Colonic mucosa (tissue), 4 donors: ENCODE measurements around the gene PLEKHB1. TPM values are rescaled to one million over a fixed set of nuclear protein-coding genes. Genes with fewer than 3 reads are reported as not detected.

ENCODE experiments used
- DNase-seq: peaks from one replicate; pipeline ENCODE4 v3.0.0-alpha.2; 2020
- H3K27ac ChIP-seq: fragments of 200-600 bp; one replicate; pipeline ENCODE4 v1.8.0; 2021
- H3K27me3 ChIP-seq: fragments of 200-600 bp; one replicate; pipeline ENCODE4 v1.8.0; 2021
- H3K36me3 ChIP-seq: fragments of 200-600 bp; one replicate; pipeline ENCODE4 v1.8.0; 2021
- H3K4me1 ChIP-seq: fragments of 200-600 bp; one replicate; pipeline ENCODE4 v1.8.0; 2021; ENCODE audit warnings: mild to moderate bottlenecking
- H3K4me3 ChIP-seq: fragments of 200-600 bp; one replicate; pipeline ENCODE4 v1.8.0; 2021
- H3K9ac ChIP-seq, 2 donors: one replicate each; pipeline ENCODE4 v1.7.0; 2013; ENCODE audit warnings: control low read depth in 2 of 2, low read depth in 2 of 2, low read length in 2 of 2
- H3K9me3 ChIP-seq: fragments of 200-600 bp; one replicate; pipeline ENCODE4 v1.8.0; 2021
- CTCF ChIP-seq: fragments of 200-600 bp; IDR thresholded peaks from one replicate; pipeline ENCODE4 v1.8.0; 2022; ENCODE audit warnings: antibody characterized with exemption, mild to moderate bottlenecking
- intact Hi-C: fragments of 100-400 bp; cut with DNase I; formaldehyde crosslinking; loops from one replicate; pipeline ENCODE4 v1.14.1; 2022
- total RNA-seq, 2 donors: library from RNA; stranded (reverse); fragmentation: NEBNext Ultra II Directional in 1 of 2; extraction: Animal tissue kit (Norgen Biotek cat#: 25700) in 1 of 2; gene quantifications; one replicate each; pipeline ENCODE4 v1.2.1, GENCODE V29; 2021
- donor health status: healthy.
- donor health status: DM: no; HTN: no; CAD: no.
- donor health status: DM: no; HTN: no; CAD: no.

Gene PLEKHB1
- total RNA-seq, 2 donors from 2014 or later: 12.3 to 20.1 TPM

- intact Hi-C loops: no loop called here
- H3K4me1 ChIP-seq: no peaks in the 10 kb centered on the region
- H3K27me3 ChIP-seq: no peaks in the 10 kb centered on the region
- no peak overlapping the region for H3K4me3 ChIP-seq
- no peak for TF ChIP-seq CTCF
- no peak overlapping the region for H3K9ac ChIP-seq
- no peak for DNase-seq
- no peak overlapping the region for H3K27ac ChIP-seq
- no peaks in the 10 kb centered on the region for H3K9me3 ChIP-seq
- H3K36me3 ChIP-seq: no peaks in the 10 kb centered on the region
Measured at GRCh38 chr11:73640592-73640991, 5.8 kb upstream of the PLEKHB1 start.

GRCh38 chr11:73641668-73642067, 4.7 kb upstream of the PLEKHB1 start:
- Histone ChIP-seq H3K4me1 (no peaks in the 10 kb centered on the region), H3K9me3 (no peaks in the 10 kb centered on the region), H3K27ac (no peak overlapping the region), H3K9ac (no peak overlapping the region), H3K27me3 (no peaks in the 10 kb centered on the region), H3K36me3 (no peaks in the 10 kb centered on the region), H3K4me3 (no peak overlapping the region)
- no peak for DNase-seq
- intact Hi-C loops: no loop called here
- no peak for TF ChIP-seq CTCF

DNA sequence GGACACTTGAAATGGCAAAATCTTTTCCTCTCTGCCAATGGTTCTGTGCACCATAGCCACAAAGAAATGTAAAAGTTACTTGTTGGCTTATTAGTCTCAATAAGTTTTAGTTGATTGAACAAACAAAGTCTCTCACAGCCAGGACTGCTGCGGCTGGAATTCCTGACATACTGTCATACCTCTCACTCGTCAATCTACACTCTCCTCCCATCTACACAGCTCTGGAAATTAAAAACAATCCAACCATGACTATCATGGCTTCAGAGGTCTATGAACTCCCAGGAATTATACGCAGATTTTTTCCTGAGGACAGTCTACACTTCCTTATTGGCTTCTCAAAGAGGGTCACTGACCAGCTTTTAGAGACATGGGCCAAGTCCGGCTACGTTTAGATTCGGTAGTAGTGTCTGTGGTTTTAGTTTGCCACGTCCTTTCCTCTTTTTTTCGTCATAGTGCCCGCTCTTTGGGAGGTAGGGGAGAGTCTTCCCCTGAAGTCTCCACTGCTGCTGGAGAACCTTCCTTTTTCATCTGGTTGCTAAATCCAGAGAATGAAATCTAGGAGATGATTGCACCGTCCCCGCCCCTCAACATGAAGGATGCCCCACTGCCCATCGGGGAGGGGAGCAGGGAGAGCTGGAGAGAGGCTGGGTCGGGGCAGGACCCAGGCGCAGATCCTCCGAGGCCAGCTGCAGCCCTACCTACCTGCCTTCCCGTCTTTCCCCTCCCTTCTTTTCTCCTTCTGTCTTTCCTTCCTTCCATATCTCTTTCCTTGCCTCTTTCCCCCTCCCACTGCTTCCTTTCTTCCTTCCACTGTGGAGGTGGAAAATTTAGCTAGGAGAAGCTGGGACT, 1.0 kb upstream of the PLEKHB1 start:
- no peak for TF ChIP-seq CTCF
- Histone ChIP-seq H3K27me3 (no peaks in the 10 kb centered on the region), H3K9ac (no peak overlapping the region), H3K4me1 (peaks cover 3% of the 10 kb centered on the region), H3K9me3 (no peaks in the 10 kb centered on the region), H3K4me3 (no peak overlapping the region), H3K27ac (no peak overlapping the region), H3K36me3 (no peaks in the 10 kb centered on the region)
- intact Hi-C loops: no loop called here
- no peak for DNase-seq

DNA sequence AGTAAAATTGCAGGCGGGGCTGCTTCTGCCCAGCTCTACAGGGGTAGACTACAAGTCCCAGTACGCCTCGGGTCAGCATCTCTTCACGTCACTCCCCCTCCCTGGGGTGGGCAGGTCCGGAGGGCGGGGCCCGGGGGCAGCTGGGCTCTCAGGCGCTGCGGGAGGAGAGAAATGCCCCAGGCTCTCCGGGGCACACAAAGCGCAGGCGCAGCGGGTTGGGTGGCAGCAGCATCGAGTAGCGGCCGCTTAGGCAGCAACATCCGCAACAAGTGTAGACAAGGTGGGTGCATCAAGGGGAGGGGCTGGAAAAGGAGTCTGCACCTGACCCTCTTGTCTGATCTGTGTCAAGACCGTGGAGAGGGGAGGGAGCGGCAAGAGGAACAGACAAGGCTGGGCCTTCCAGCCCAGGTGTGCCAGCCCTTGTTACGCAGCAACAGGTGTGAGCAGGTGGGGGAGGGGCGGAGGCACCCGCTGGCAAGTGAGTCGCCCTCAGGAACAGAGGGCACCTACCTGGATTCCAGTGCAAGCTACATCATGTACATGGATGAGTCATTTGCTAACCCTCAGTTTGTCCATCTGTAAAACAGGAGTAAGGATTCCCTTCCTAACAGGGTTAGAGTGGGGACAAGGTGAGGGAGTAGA, 1.2 kb downstream of the PLEKHB1 start:
- H3K36me3 ChIP-seq: no peaks in the 10 kb centered on the region
- peak overlapping the region in 1 of 2 donors; percentile 54 for H3K9ac ChIP-seq
- H3K27me3 ChIP-seq: no peaks in the 10 kb centered on the region
- peaks cover 3% of the 10 kb centered on the region for H3K4me1 ChIP-seq
- DNase-seq: peak; percentile 92
- H3K27ac ChIP-seq: no peak overlapping the region
- H3K9me3 ChIP-seq: no peaks in the 10 kb centered on the region
- H3K4me3 ChIP-seq: peak overlapping the region; percentile 34
- TF ChIP-seq CTCF: no peak
- intact Hi-C loops: no loop called here

GRCh38 chr11:73648121-73648520, 1.7 kb downstream of the PLEKHB1 start:
- peaks cover 3% of the 10 kb centered on the region for H3K4me1 ChIP-seq
- no peak for TF ChIP-seq CTCF
- H3K36me3 ChIP-seq: no peaks in the 10 kb centered on the region
- no peak overlapping the region for H3K27ac ChIP-seq
- peak overlapping the region; percentile 34 for H3K4me3 ChIP-seq
- intact Hi-C loops: no loop called here
- no peak overlapping the region for H3K9ac ChIP-seq
- no peaks in the 10 kb centered on the region for H3K27me3 ChIP-seq
- H3K9me3 ChIP-seq: no peaks in the 10 kb centered on the region
- no peak for DNase-seq
